K562 (cell line): ENCODE data around the gene TLCD5. TPM values are rescaled to one million over a fixed set of nuclear protein-coding genes. Genes with fewer than 3 reads are reported as not detected.

Experiments
- ATAC-seq: fragments of 200-7000 bp; cut with Tn5 transposase; 3 replicates; pipeline ENCODE4 v1.9.1; 2020; ENCODE audit warnings: moderate library complexity
- BruUV-seq: library from RNA; stranded (reverse); fragments of 400-500 nt; replicated peaks from 2 replicates; lab custom pipeline; 2021; lab: Mats Ljungman, UMichigan
- CTCF ChIA-PET: fragments of 300-600 bp; formaldehyde crosslinking; extraction: SDS; loops from one replicate; lab custom pipeline; 2021; ENCODE audit warnings: low intra/inter-chr PET ratio; lab: Yijun Ruan, JAX
- POLR2A ChIA-PET: fragments of 300-600, 350-650 bp; sonication (Branson Sonifier 250); formaldehyde crosslinking; extraction: SDS; loops from one replicate; lab custom pipeline; 2021; ENCODE audit warnings: antibody characterized with exemption, inconsistent platforms; lab: Yijun Ruan, JAX
- DNase-seq, 4 experiments: peaks; one replicate each; pipeline versions ENCODE4 v3.0.0 to v3.0.0-alpha.2; 2011 to 2018; ENCODE audit warnings: low spot score in 3 of 4, mixed read lengths in 3 of 4; ENCODE audit errors: extremely low read depth in 1 of 4
- FAIRE-seq: peaks from 2 replicates; lab custom pipeline; 2011; peaks lifted over from hg19 to GRCh38; lab: Jason Lieb, UNC
- H2AFZ ChIP-seq: 2 replicates; pipeline ENCODE4 v1.6.0; 2011; ENCODE audit warnings: low read depth, low read length, control low read depth, inconsistent platforms
- H3K27ac ChIP-seq: fragments of 200-600 bp; 3 replicates; pipeline ENCODE4 v1.8.0; 2011; ENCODE audit warnings: low read depth, mild to moderate bottlenecking, control low read depth, inconsistent platforms, low read length, moderate library complexity, mixed read lengths; ENCODE audit errors: extremely low read depth
- H3K27me3 ChIP-seq, 2 experiments: fragments of 300-600 bp in 1 of 2; 2 replicates in 1 of 2; 3 replicates in 1 of 2; pipeline versions ENCODE4 v1.6.0 to v1.8.0; 2011; ENCODE audit warnings: inconsistent platforms in 2 of 2, low read length in 2 of 2, mild to moderate bottlenecking in 1 of 2, mixed read lengths in 1 of 2, moderate library complexity in 1 of 2; ENCODE audit not compliant: control insufficient read depth in 2 of 2, insufficient read depth in 2 of 2
- H3K36me3 ChIP-seq: fragments of 300-600 bp; 3 replicates; pipeline ENCODE4 v1.8.0; 2011; ENCODE audit warnings: mild to moderate bottlenecking, low read length, inconsistent platforms; ENCODE audit not compliant: control insufficient read depth, insufficient read depth
- H3K4me1 ChIP-seq, 2 experiments: fragments of 200-600 bp in 1 of 2; replicated peaks in 1 of 2; 2 replicates in 1 of 2; 3 replicates in 1 of 2; pipeline versions ENCODE4 v1.5.1 to v1.8.0; 2011; ENCODE audit warnings: inconsistent platforms in 2 of 2, low read length in 2 of 2, mild to moderate bottlenecking in 1 of 2, mixed read lengths in 1 of 2, moderate library complexity in 1 of 2; ENCODE audit not compliant: control insufficient read depth in 2 of 2, insufficient read depth in 2 of 2
- H3K4me2 ChIP-seq: 2 replicates; pipeline ENCODE4 v1.6.1; 2011; ENCODE audit warnings: low read length, control low read depth, inconsistent platforms, mixed read lengths; ENCODE audit not compliant: insufficient read depth
- H3K4me3 ChIP-seq: fragments of 200-600 bp; sonication (generic), shearing (Covaris generic); 2 replicates; pipeline ENCODE4 v1.5.1; 2016; ENCODE audit warnings: control low read depth, inconsistent platforms
- H3K79me2 ChIP-seq: fragments of 200-600 bp; 3 replicates; pipeline ENCODE4 v1.8.0; 2011; ENCODE audit warnings: low read length, inconsistent platforms; ENCODE audit not compliant: control insufficient read depth, insufficient read depth
- H3K9ac ChIP-seq, 2 experiments: 2 replicates each; pipeline versions ENCODE4 v1.6.0 to v1.6.1; 2011; ENCODE audit warnings: low read depth in 2 of 2, low read length in 2 of 2, control low read depth in 1 of 2, inconsistent platforms in 1 of 2, mild to moderate bottlenecking in 1 of 2, mixed read lengths in 1 of 2; ENCODE audit not compliant: insufficient read depth in 1 of 2
- H3K9me1 ChIP-seq: one replicate; pipeline ENCODE4 v1.6.0; 2011; ENCODE audit warnings: inconsistent platforms, mild to moderate bottlenecking, low read length, moderate library complexity; ENCODE audit not compliant: control insufficient read depth, insufficient read depth
- H3K9me3 ChIP-seq: replicated peaks from 2 replicates; pipeline ENCODE4 v1.5.1; 2011; ENCODE audit warnings: low read depth, low read length, inconsistent platforms; ENCODE audit not compliant: control insufficient read depth, insufficient read depth
- H4K20me1 ChIP-seq: replicated peaks from 2 replicates; pipeline ENCODE4 v1.6.1; 2011; ENCODE audit warnings: low read length, inconsistent platforms, mixed read lengths; ENCODE audit not compliant: control insufficient read depth, insufficient read depth
- CEBPG ChIP-seq, 3 experiments: fragments of 200-800 bp in 1 of 3; sonication (Bioruptor generic) in 1 of 3; sonication (generic) in 1 of 3; formaldehyde crosslinking in 1 of 3; IDR thresholded peaks in 2 of 3; conservative IDR thresholded peaks in 1 of 3; 2 replicates each; pipeline versions ENCODE4 v1.6.1 to v1.8.0; 2016 to 2022; ENCODE audit warnings: missing compliant biosample characterization in 2 of 3, missing genetic modification characterization in 2 of 3, mild to moderate bottlenecking in 1 of 3, missing genetic modification reagents in 1 of 3
- DACH1 ChIP-seq: fragments of 450-650 bp; IDR thresholded peaks from 2 replicates; pipeline ENCODE4 v1.6.1; 2018; ENCODE audit not compliant: partially characterized antibody
- FOXK2 ChIP-seq, 2 experiments: fragments of 450-650 bp; IDR thresholded peaks in 1 of 2; conservative IDR thresholded peaks in 1 of 2; 2 replicates each; pipeline ENCODE4 v1.6.1; 2016; ENCODE audit warnings: low read depth in 2 of 2, mild to moderate bottlenecking in 1 of 2
- FOXP4 ChIP-seq: sonication (generic); formaldehyde crosslinking; IDR thresholded peaks from 2 replicates; pipeline ENCODE4 v1.8.0; 2022; ENCODE audit warnings: mild to moderate bottlenecking, missing genetic modification reagents, borderline replicate concordance
- GATAD2A ChIP-seq: fragments of 450-650 bp; IDR thresholded peaks from 2 replicates; pipeline ENCODE4 v1.6.1; 2017
- HCFC1 ChIP-seq: IDR thresholded peaks from 2 replicates; pipeline ENCODE4 v1.6.1; 2012; ENCODE audit warnings: low read depth, low read length, improper control_type of control experiment
- LEF1 ChIP-seq: fragments of 450-650 bp; IDR thresholded peaks from 2 replicates; pipeline ENCODE4 v1.6.1; 2016; ENCODE audit warnings: mild to moderate bottlenecking
- MEF2A ChIP-seq: IDR thresholded peaks from 2 replicates; pipeline ENCODE4 v1.6.1; 2011; ENCODE audit warnings: low read depth, mild to moderate bottlenecking, low read length, moderate library complexity; ENCODE audit not compliant: control insufficient read depth
- NR2C2 ChIP-seq, 2 experiments: fragments of 200-800 bp in 1 of 2; sonication (Bioruptor generic) in 1 of 2; sonication (generic) in 1 of 2; formaldehyde crosslinking in 1 of 2; IDR thresholded peaks; 2 replicates each; pipeline versions ENCODE4 v1.6.1 to v1.8.0; 2016 to 2022; ENCODE audit warnings: mild to moderate bottlenecking in 1 of 2, missing compliant biosample characterization in 1 of 2, missing genetic modification characterization in 1 of 2, missing genetic modification reagents in 1 of 2
- PML ChIP-seq: IDR thresholded peaks from 2 replicates; pipeline ENCODE4 v1.6.1; 2012; ENCODE audit warnings: low read length, inconsistent platforms
- PPARD ChIP-seq: fragments of 250-450 bp; sonication (Bioruptor Pico); IDR thresholded peaks from 2 replicates; pipeline ENCODE4 v1.8.0; 2022; ENCODE audit warnings: inconsistent platforms, mild to moderate bottlenecking, moderate library complexity
- RBM34 ChIP-seq: fragments of 200-400 bp; formaldehyde crosslinking; IDR thresholded peaks from 2 replicates; pipeline ENCODE4 v1.6.1; 2018; ENCODE audit warnings: low read length, borderline replicate concordance; ENCODE audit not compliant: insufficient read depth
- RHOXF2B ChIP-seq: fragments of 250-450 bp; sonication (Bioruptor Pico); conservative IDR thresholded peaks from 2 replicates; pipeline ENCODE4 v1.5.1; 2021
- SOX6 ChIP-seq: fragments of 450-650 bp; IDR thresholded peaks from 2 replicates; pipeline ENCODE4 v1.6.1; 2014; ENCODE audit warnings: mild to moderate bottlenecking
- SRSF3 ChIP-seq: fragments of 200-400 bp; formaldehyde crosslinking; IDR thresholded peaks from 2 replicates; pipeline ENCODE4 v1.6.1; 2016; ENCODE audit warnings: mild to moderate bottlenecking, low read length, moderate library complexity; ENCODE audit not compliant: insufficient read depth
- TFE3 ChIP-seq: fragments of 450-650 bp; formaldehyde crosslinking; IDR thresholded peaks from 2 replicates; pipeline ENCODE4 v1.4.0; 2020; ENCODE audit warnings: mild to moderate bottlenecking, mixed read lengths
- WHSC1 ChIP-seq: IDR thresholded peaks from one replicate; pipeline ENCODE4 v1.6.1; 2012; ENCODE audit warnings: low read length, control low read depth, inconsistent platforms
- ZC3H8 ChIP-seq: fragments of 450-650 bp; IDR thresholded peaks from 2 replicates; pipeline ENCODE4 v1.6.1; 2017
- ZKSCAN3 ChIP-seq: fragments of 250-450 bp; sonication (Bioruptor Pico); IDR thresholded peaks from 2 replicates; pipeline ENCODE4 v1.4.0; 2020
- WGBS: fragments of 100-300 bp; shearing (Covaris generic); methylation state at CpG from one replicate; pipeline ENCODE4 v1.1.6; 2016; ENCODE audit warnings: low coverage, mixed read lengths; ENCODE audit not compliant: insufficient coverage; ENCODE audit errors: missing lambda C conversion rate; 5-methylcytosine and 5-hydroxymethylcytosine counted together
- in situ Hi-C: fragments of 300-500 bp; cut with MboI; formaldehyde crosslinking; loops from 4 replicates; pipeline ENCODE4 v1.15.0; 2018; ENCODE audit warnings: inconsistent platforms, mixed read lengths
- intact Hi-C: fragments of 100-400 bp; cut with micrococcal nuclease; formaldehyde crosslinking; loops from 2 replicates; pipeline ENCODE4 v1.14.2; 2022
- polyA plus RNA-seq, 8 experiments: library from polyadenylated mRNA; depleted of rRNA in 4 of 8; stranded (reverse) in 5 of 8; unstranded in 3 of 8; fragments of >200 nt; fragmentation: Nextera tagmentation in 2 of 8; fragmentation: Illumina TruSeq in 1 of 8; extraction: Ambion mirVana in 2 of 8; extraction: Trizol in 1 of 8; gene quantifications; 2 replicates each; pipeline versions ENCODE4 v1.2.1 to v1.2.3, GENCODE V29; 2011 to 2014; ENCODE audit warnings: inconsistent platforms in 1 of 8, missing spikeins in 1 of 8
- total RNA-seq, 7 experiments: library from RNA; depleted of rRNA in 6 of 7; stranded (reverse); fragments of >200 nt in 6 of 7; fragmentation: Illumina TruSeq in 2 of 7; extraction: Trizol in 2 of 7; gene quantifications; 2 replicates each; pipeline versions ENCODE4 v1.2.1 to v1.2.3, GENCODE V29; 2011 to 2021; ENCODE audit warnings: low replicate concordance in 1 of 7

TLCD5 gene
- total and polyA plus RNA-seq, 9 of the 15 experiments (the other 6 are each of a cell fraction or from before 2014, with no cell fraction given), result 0.94 to 5.1 (median 1.6) TPM

- Histone ChIP-seq H3K79me2 (peaks cover 25% of the 10 kb centered on the region), H2AFZ (no peak overlapping the region), H4K20me1 (peaks cover 8% of the 10 kb centered on the region; the same call in 1 of the 2 replicates), H3K4me1 (peaks cover 6 to 13% of the 10 kb centered on the region in 2 experiments; a peak in 4 of 5 replicates), H3K9me1 (no peaks in the 10 kb centered on the region), H3K27ac (no peak overlapping the region)
- in situ Hi-C loops, result no loop called here
- ChIA-PET CTCF (no interaction called here), POLR2A (no interaction called here)
- FAIRE-seq (no peak), DNase-seq (no peak)
- intact Hi-C loops, result loop anchor here (2.0 to 10.0 kb wide), 2 partner anchors 161 to 351 kb away; no protein-coding TSS in a partner anchor
- whole genome bisulfite sequencing, result 56% methylated on average over 1 of the region's 1 CpG
- TF ChIP-seq RHOXF2B (CRISPR knock-in tag) (no peak), CEBPG (CRISPR knock-in tag; IDR thresholded peaks at IDR 0.05) (no peak), CEBPG (tag; conservative IDR thresholded peaks at IDR 0.05 in 1 of 2, IDR thresholded peaks at IDR 0.05 in 1 of 2) (no peak), NR2C2 (CRISPR knock-in tag; IDR thresholded peaks at IDR 0.05) (no peak), NR2C2 (tag; IDR thresholded peaks at IDR 0.05) (no peak), FOXK2 (conservative IDR thresholded peaks at IDR 0.05 in 1 of 2, IDR thresholded peaks at IDR 0.05 in 1 of 2; ENCODE audit: low read depth in 2 of 2) (no peak), LEF1 (no peak), SOX6 (no peak), RBM34 (no peak), ZKSCAN3 (CRISPR knock-in tag) (no peak), PML (no peak), TFE3 (CRISPR knock-in tag) (no peak), GATAD2A (no peak), MEF2A (no peak), SRSF3 (no peak), HCFC1 (no peak), ZC3H8 (no peak), DACH1 (no peak), FOXP4 (CRISPR knock-in tag) (no peak), WHSC1 (no peak), PPARD (CRISPR knock-in tag) (no peak)
- TF ChIP-seq, all 486 proteins: peak for 0
- no TSS peak for BruUV-seq
- no peaks in the 10 kb centered on the region for H3K36me3 ChIP-seq
- H3K4me2 ChIP-seq, result no peak overlapping the region
- H3K27me3 ChIP-seq, result no peaks in the 10 kb centered on the region
- H3K4me3 ChIP-seq, result no peak overlapping the region
- no peak for ATAC-seq
- H3K9ac ChIP-seq, result no peak overlapping the region
- no peaks in the 10 kb centered on the region for H3K9me3 ChIP-seq
Observed at GRCh38 chr11:120333801-120334200, 8.7 kb downstream of the TLCD5 start.
